ENCODE results near the gene PDIA5.

PDIA5 gene

DNA sequence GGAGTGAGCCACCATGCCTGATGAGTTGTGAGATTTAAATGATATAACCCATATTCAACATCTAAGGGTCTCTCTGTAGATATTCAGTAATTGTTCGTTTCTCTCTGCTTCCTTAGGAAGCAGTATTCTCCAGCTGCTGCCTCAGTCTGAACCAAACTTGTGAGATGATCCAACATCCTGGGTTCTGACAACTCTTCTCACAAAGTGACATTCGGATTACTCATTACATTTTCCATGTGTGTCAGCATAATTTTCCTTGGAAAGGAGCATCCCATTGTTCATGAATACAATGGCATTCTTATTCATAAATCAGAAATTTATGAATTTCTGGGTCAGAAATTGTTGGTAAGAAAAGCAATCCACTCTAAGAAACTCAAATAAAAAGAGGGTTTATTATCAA lies 119.9 kb downstream of the PDIA5 start:
- no peak for DNase-seq

DNA sequence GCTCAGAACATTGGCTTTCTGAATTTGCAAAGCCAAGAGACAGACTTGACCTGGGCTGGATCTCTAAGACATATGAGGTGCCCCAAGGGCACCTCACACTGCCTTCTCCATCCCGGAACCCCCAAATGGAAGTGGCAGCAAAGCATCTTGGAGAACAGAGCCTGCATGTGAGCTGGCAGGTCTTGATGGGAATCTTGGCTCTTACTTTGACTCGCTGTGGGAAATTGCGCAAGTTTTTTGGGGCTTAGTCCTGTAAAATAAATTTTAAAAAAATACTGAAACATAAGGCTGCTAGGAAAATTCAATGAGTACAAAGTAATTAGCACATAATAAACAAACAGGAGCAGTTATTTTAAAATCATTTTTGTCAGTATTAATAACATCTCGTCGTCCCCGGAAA lies 121.2 kb downstream of the PDIA5 start:
- no peak for DNase-seq

DNA sequence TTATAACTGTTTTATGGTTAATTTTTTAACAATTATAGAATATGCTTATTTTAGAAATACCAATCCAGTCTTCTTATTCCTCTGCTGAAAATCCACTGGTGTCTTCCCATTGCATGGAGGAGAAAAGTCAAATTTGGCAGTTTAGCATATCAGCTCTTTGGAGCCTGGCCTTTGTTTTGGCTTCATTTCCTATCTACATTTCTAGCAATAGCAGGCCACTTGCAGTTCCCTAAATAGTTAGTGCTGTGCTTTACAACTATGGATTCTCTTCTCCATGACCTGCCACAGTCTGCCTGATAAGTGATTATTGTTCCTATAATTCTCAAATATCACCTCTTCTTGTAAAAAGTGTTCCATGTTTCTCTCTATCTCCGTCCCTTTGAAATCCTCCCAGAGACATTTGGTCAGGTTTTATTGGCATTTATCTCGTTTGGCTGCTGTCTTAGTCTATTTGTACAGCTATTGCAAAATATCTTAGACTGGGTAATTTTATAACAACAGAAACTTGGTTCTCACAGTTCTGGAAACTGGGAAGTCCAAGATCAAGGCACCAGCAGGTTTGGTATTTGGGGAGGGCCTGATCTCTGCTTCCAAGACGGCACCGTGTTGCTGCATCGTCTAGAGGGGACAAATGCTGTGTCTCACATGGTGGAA lies 126.8 kb downstream of the PDIA5 start:
- no peak for DNase-seq

DNA sequence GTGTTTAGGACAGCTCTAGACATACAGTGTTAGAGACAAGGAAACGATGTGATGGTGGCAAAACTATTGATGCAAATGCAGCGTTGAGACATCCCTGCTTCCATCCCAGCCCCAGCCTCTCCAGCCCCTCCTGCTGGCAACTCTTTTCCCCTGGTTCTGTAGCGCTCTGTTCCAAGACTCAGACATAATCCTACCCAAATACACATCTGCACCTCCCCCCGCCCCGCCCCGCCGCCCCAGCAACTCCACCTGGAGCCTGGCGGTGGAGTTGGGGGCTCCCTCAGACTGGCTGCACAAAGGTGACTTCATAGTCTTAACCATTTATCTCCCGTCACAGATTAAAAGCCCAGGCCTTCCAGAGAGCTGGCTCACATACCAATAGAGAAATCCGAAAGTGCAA lies 127.7 kb downstream of the PDIA5 start:
- DNase-seq = no peak

DNA sequence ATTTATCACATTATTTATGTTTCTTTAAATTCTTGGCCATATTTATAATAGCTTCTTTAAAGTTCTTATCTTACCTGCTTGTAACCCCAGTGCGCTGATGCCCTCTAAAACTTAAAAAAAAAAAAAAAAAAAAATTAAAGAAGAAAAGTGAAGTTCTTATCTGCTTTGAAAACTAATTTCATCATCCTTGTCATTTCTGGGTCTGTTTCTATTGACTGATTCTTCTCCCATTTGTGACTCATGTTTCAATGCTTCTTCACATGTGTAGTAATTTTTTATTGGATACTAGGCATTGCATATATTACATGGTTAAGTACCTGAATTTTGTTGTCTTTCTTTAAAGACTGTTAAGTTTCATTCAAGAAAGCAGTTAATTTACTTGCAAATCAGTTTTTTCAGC lies 131.5 kb downstream of the PDIA5 start:
- no peak for DNase-seq

DNA sequence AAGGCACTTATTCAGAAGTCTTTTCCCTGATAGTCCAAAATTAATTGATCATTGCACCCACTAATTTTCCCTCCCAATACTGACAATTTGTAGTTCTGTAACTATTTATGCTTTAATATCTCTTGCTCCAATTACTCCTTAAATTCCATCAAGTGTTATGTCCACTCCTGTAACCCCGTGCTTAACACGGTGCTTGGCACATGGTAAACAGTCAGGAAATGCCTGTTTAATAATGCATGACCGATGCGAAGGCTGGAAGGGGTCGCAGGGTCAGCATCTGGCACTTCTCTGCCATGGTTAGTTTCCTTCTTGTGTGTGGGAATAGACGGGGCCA lies 134.4 kb downstream of the PDIA5 start:
- DNase-seq = no peak

DNA sequence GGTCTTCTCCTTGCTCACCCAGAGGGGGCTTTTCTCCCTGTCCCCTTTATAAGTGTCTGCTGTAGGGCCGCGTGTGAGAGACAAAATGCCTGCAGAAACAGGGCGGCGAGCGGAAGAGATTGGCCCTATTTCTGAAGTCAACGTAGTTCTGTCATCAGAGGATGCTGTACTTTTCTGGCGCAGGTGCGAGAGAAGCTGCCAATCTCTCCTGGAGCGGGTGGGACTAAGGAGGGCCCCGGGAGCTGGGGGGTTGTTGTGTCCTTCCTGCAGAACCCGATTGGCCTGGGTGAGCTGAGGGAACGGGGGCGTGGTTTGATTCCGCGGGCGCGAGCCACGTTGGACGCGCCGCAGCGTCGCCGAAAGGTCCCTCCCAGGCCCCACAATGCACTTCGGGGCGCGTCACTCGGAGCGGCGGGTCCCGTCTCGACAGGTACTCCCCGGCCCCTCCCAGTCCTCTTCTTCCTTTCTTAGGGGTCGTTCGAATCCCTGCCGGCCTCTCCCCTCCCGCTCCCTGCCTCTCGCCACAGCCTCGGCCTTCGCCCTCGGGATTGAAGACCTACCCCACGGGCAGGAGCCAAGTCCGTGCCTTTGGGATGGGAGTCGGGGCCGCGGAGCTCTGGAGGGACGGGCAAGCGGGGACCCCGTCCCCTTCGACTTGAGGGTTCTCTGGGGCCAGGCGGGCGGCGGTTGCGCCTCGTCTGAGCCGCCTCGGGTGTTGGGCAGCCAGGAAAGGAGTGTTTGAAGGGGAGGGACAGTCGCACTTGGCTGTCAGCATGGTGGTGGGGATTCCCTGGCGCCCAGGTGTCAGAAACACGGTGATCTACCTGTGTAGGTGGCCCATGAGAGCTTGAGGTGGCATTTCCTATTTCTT lies 135.0 kb downstream of the PDIA5 start, which contains the start of gene SEC22A:
SEC22A (plus strand) TSS at position 387 of the 871 bp plus-strand sequence. CDS start 7,275 bp downstream, outside the sequence.
- DNase-seq = peak; percentile 96

DNA sequence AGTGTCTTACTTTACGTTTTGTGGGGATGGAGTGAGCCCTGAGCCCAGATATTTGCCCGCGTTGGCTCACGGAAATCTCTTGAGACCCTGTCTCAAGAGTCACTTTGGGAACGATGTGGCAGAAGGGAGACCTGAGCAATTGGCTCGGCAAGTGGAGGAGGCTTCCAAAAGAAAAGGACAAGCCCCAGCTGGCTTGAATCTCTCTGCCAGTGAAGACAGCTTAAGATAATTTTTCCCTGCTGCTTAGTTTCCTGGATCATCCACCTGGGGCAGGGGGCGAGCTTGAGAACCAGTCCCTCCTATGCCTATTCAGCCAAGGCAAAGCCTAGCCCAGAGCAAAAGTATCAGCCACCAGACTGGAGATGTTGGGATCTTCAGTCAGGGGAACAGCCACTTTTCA lies 135.6 kb downstream of the PDIA5 start:
- DNase-seq = no peak

Measured in NCI-H2081 treated with DMSO at 0.1 percent for 48 hours (cell line).